ENCODE data around the gene MIX23. TPM values are rescaled to one million over a fixed set of nuclear protein-coding genes. Genes with fewer than 3 reads are reported as not detected.

Gene MIX23
- total RNA-seq, 1 donor from 2014 or later: 104 TPM

DNA sequence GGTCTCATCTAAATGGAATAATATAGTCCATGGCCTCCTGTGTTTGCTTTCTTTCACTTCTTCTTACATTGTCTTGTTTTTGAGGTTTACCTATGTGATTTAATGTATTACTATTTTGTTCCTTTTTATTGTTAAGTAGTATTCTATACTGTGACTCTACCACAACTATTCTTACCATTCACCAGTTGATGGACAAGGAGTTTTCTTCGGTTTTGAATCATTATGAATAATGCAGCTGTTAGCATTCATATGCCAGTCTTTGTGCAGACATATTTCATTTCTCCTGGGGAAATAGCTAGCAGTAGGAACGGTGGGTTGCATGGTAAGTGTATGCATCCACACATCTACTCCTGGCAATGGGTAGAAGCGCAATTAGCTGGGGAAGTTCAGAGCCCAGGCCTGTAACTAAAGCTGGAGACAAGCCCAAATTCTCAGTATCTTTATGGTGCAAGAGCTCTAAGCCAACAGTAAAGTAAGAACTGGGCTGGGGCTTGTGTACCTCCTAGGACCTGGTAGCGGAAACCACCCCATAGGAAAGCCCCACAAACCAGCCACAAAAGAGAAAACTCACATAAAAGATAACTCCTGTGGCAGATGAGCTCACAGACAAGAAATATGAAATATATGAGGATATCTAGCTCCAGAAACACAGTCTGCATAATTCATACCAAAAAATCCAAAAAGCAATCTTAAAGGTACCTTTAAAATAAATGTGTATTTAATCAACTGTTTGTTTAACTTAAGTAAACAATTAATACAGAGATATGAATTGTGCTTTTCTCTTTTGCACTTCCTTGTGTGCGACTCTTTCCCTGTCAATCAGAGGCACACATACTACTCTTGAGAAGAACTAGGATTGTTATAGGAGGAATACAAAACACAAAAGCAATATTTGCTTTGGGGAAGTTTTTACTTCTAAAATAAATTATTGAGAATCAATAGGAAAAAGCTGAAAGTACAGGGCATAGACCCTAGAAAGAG, 60.6 kb downstream of the MIX23 start:
- Mint-ChIP-seq H3K27ac (no peak overlapping the region), H3K27me3 (ENCODE audit: insufficient read depth, low read depth) (peaks cover 7% of the 10 kb centered on the region), H3K9me3 (peaks cover 3% of the 10 kb centered on the region), H3K36me3 (no peaks in the 10 kb centered on the region), H3K4me3 (no peak overlapping the region), H3K4me1 (no peaks in the 10 kb centered on the region)
- H3K27me3 ChIP-seq: no peaks in the 10 kb centered on the region
- no peak for DNase-seq (ENCODE audit: low spot score)
- H3F3A ChIP-seq (ENCODE audit: low read depth): no peaks in the 10 kb centered on the region
- H3K4me3 ChIP-seq: no peak overlapping the region
- H3K4me2 ChIP-seq: no peak overlapping the region
- no peaks in the 10 kb centered on the region for H3K9me3 ChIP-seq (ENCODE audit: low read depth)
- no peaks in the 10 kb centered on the region for H3K36me3 ChIP-seq
- no peak overlapping the region for H3K27ac ChIP-seq
- H3K4me1 ChIP-seq: no peaks in the 10 kb centered on the region
- TF ChIP-seq EZH2 (IDR thresholded peaks at IDR 0.05): no peak
- TF ChIP-seq, protein P1, sequence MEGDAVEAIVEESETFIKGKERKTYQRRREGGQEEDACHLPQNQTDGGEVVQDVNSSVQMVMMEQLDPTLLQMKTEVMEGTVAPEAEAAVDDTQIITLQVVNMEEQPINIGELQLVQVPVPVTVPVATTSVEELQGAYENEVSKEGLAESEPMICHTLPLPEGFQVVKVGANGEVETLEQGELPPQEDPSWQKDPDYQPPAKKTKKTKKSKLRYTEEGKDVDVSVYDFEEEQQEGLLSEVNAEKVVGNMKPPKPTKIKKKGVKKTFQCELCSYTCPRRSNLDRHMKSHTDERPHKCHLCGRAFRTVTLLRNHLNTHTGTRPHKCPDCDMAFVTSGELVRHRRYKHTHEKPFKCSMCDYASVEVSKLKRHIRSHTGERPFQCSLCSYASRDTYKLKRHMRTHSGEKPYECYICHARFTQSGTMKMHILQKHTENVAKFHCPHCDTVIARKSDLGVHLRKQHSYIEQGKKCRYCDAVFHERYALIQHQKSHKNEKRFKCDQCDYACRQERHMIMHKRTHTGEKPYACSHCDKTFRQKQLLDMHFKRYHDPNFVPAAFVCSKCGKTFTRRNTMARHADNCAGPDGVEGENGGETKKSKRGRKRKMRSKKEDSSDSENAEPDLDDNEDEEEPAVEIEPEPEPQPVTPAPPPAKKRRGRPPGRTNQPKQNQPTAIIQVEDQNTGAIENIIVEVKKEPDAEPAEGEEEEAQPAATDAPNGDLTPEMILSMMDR (IDR thresholded peaks at IDR 0.05): no peak
- no peak overlapping the region for H2AFZ ChIP-seq (replicated peaks)
- H3K9ac ChIP-seq: no peak overlapping the region
- no peaks in the 10 kb centered on the region for H4K20me1 ChIP-seq (ENCODE audit: low read depth)
- H3K79me2 ChIP-seq (ENCODE audit: low read depth): no peaks in the 10 kb centered on the region

DNA sequence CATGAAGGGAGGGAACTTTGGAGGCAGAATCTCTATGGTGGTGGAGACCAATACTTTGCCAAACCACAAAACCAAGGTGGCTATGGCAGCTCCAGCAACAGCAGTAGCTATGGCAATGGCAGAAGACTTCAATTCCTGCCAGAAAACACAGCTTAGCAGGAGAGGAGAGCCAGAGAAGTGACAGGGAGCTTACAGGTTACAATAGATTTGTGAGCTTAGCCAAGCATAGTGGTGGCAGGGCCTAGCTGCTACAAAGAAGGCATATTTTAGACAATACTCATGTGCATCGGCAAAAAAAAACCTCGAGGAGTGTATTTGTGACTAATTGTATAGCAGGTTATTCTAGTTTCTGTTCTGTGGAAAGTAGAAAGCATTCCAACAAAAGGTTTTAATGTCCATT, 64.4 kb downstream of the MIX23 start:
- no peak for DNase-seq (ENCODE audit: low spot score)
- Histone ChIP-seq H3K79me2 (ENCODE audit: low read depth) (no peaks in the 10 kb centered on the region), H3F3A (ENCODE audit: low read depth) (no peaks in the 10 kb centered on the region)

DNA sequence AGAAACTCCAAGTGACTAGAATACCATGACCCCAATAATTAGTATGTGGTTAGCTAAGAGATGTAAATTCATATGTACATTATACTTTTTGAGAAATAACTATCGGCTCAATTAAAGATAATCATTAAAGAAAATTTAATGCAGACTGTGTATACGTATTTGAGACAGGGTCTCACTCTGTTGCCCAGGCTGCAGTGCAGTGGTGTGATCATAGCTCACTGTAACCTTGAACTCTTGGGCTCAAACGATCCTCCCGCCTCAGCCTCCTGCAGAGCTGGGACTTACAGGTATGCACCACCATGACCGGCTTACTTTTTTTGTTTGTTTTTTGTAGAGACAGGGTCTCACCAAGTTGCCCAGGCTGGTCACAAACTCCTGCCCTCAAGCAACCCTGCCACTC, 66.7 kb downstream of the MIX23 start:
- Histone ChIP-seq H3K9ac (no peak overlapping the region), H3K79me2 (ENCODE audit: low read depth) (no peaks in the 10 kb centered on the region), H3K4me2 (no peak overlapping the region), H4K20me1 (ENCODE audit: low read depth) (no peaks in the 10 kb centered on the region), H3F3A (ENCODE audit: low read depth) (no peaks in the 10 kb centered on the region), H3K9me3 (ENCODE audit: low read depth) (no peaks in the 10 kb centered on the region), H2AFZ (replicated peaks) (no peak overlapping the region), H3K4me1 (no peaks in the 10 kb centered on the region), H3K4me3 (no peak overlapping the region), H3K27ac (no peak overlapping the region), H3K27me3 (no peaks in the 10 kb centered on the region), H3K36me3 (no peaks in the 10 kb centered on the region)
- no peak overlapping the region for H3K4me3 Mint-ChIP-seq
- H3K4me1 Mint-ChIP-seq: no peaks in the 10 kb centered on the region
- DNase-seq (ENCODE audit: low spot score): no peak
- no peaks in the 10 kb centered on the region for H3K36me3 Mint-ChIP-seq
- TF ChIP-seq EZH2phosphoT487 (IDR thresholded peaks at IDR 0.05): no peak
- TF ChIP-seq EZH2 (IDR thresholded peaks at IDR 0.05): no peak
- TF ChIP-seq, protein P1 (IDR thresholded peaks at IDR 0.05): no peak
- H3K27ac Mint-ChIP-seq: no peak overlapping the region
- peaks cover under 1% of the 10 kb centered on the region for H3K27me3 Mint-ChIP-seq (ENCODE audit: insufficient read depth, low read depth)
- peaks cover 3% of the 10 kb centered on the region for H3K9me3 Mint-ChIP-seq

More for the DNA sequence above, 64.4 kb downstream of the MIX23 start:
- Histone ChIP-seq H4K20me1 (ENCODE audit: low read depth) (no peaks in the 10 kb centered on the region), H3K9me3 (ENCODE audit: low read depth) (no peaks in the 10 kb centered on the region), H3K27ac (no peak overlapping the region), H3K4me3 (no peak overlapping the region), H3K9ac (no peak overlapping the region), H3K36me3 (no peaks in the 10 kb centered on the region), H3K4me2 (no peak overlapping the region), H3K27me3 (no peaks in the 10 kb centered on the region), H2AFZ (replicated peaks) (no peak overlapping the region), H3K4me1 (no peaks in the 10 kb centered on the region)
- H3K9me3 Mint-ChIP-seq: peaks cover 3% of the 10 kb centered on the region
- H3K4me1 Mint-ChIP-seq: no peaks in the 10 kb centered on the region
- H3K27ac Mint-ChIP-seq: no peak overlapping the region
- H3K36me3 Mint-ChIP-seq: no peaks in the 10 kb centered on the region
- H3K4me3 Mint-ChIP-seq: no peak overlapping the region
- no peak for TF ChIP-seq EZH2 (IDR thresholded peaks at IDR 0.05)
- no peak for TF ChIP-seq EZH2phosphoT487 (IDR thresholded peaks at IDR 0.05)
- TF ChIP-seq, protein P1 (IDR thresholded peaks at IDR 0.05): no peak
- peaks cover 2% of the 10 kb centered on the region for H3K27me3 Mint-ChIP-seq (ENCODE audit: insufficient read depth, low read depth)
